Neuronal stem cell (in vitro differentiated cells): ENCODE measurements around the gene PSMB3.

Experiments
- DNase-seq: peaks from one replicate; pipeline ENCODE4 v3.0.0-alpha.2; 2013; ENCODE audit warnings: low spot score
- H2AFZ ChIP-seq: one replicate; pipeline ENCODE4 v1.6.1; 2013; ENCODE audit warnings: mild to moderate bottlenecking, low read length, inconsistent platforms
- H2AK5ac ChIP-seq: 2 replicates; pipeline ENCODE4 v1.6.1; 2013; ENCODE audit warnings: low read depth, mild to moderate bottlenecking, inconsistent platforms, low read length, moderate library complexity, mixed read lengths
- H2BK120ac ChIP-seq: 2 replicates; pipeline ENCODE4 v1.6.1; 2013; ENCODE audit warnings: low read depth, mild to moderate bottlenecking, inconsistent platforms, low read length, moderate library complexity, mixed read lengths
- H2BK12ac ChIP-seq: one replicate; pipeline ENCODE4 v1.6.1; 2013; ENCODE audit warnings: low read length, inconsistent platforms
- H2BK15ac ChIP-seq: 2 replicates; pipeline ENCODE4 v1.6.1; 2013; ENCODE audit warnings: mild to moderate bottlenecking, low read length, inconsistent platforms, mixed read lengths
- H2BK5ac ChIP-seq: one replicate; pipeline ENCODE4 v1.6.1; 2013; ENCODE audit warnings: inconsistent platforms, mild to moderate bottlenecking, low read length, moderate library complexity
- H3K14ac ChIP-seq: one replicate; pipeline ENCODE4 v1.6.1; 2013; ENCODE audit warnings: low read length, inconsistent platforms
- H3K18ac ChIP-seq: 2 replicates; pipeline ENCODE4 v1.6.1; 2013; ENCODE audit warnings: low read length, inconsistent platforms
- H3K23ac ChIP-seq: 2 replicates; pipeline ENCODE4 v1.6.1; 2013; ENCODE audit warnings: low read depth, mild to moderate bottlenecking, mixed read lengths, low read length, inconsistent platforms; ENCODE audit not compliant: poor library complexity
- H3K27ac ChIP-seq: replicated peaks from 3 replicates; pipeline ENCODE4 v1.5.1; 2013; ENCODE audit warnings: low read length, inconsistent platforms
- H3K27me3 ChIP-seq, 3 experiments: 2 replicates each; pipeline ENCODE4 v1.6.1; 2013; ENCODE audit warnings: low read length in 3 of 3, mild to moderate bottlenecking in 2 of 3, inconsistent platforms in 1 of 3, low read depth in 1 of 3, mixed read lengths in 1 of 3, moderate library complexity in 1 of 3; ENCODE audit not compliant: control insufficient read depth in 3 of 3, insufficient read depth in 3 of 3
- H3K36me3 ChIP-seq, 2 donors: replicated peaks in 1 of 2; 2 replicates each; pipeline ENCODE4 v1.6.1; 2013; ENCODE audit warnings: low read length in 2 of 2; ENCODE audit not compliant: control insufficient read depth in 2 of 2, insufficient read depth in 2 of 2
- H3K4ac ChIP-seq: 2 replicates; pipeline ENCODE4 v1.6.1; 2013; ENCODE audit warnings: inconsistent platforms, mild to moderate bottlenecking, low read length, moderate library complexity
- H3K4me1 ChIP-seq, 2 donors: 1 replicate in 1 of 2; 2 replicates in 1 of 2; pipeline ENCODE4 v1.6.1; 2013; ENCODE audit warnings: low read length in 2 of 2, low read depth in 1 of 2; ENCODE audit not compliant: control insufficient read depth in 2 of 2, insufficient read depth in 1 of 2
- H3K4me2 ChIP-seq: one replicate; pipeline ENCODE4 v1.6.1; 2013; ENCODE audit warnings: mild to moderate bottlenecking, low read length, inconsistent platforms; ENCODE audit not compliant: insufficient read depth, poor library complexity, severe bottlenecking
- H3K4me3 ChIP-seq, 2 donors: 2 replicates each; pipeline ENCODE4 v1.5.1; 2013; ENCODE audit warnings: low read length in 2 of 2, mild to moderate bottlenecking in 2 of 2, inconsistent platforms in 1 of 2, moderate library complexity in 1 of 2
- H3K79me1 ChIP-seq: one replicate; pipeline ENCODE4 v1.6.1; 2013; ENCODE audit warnings: low read depth, mild to moderate bottlenecking, inconsistent platforms, low read length, moderate library complexity
- H3K9ac ChIP-seq: one replicate; pipeline ENCODE4 v1.6.1; 2013; ENCODE audit warnings: mild to moderate bottlenecking, low read depth, low read length, inconsistent platforms; ENCODE audit not compliant: poor library complexity
- H3K9me3 ChIP-seq, 2 donors: replicated peaks in 1 of 2; 2 replicates each; pipeline versions ENCODE3 to v1.6.1; 2013; ENCODE audit warnings: low read length in 2 of 2, mild to moderate bottlenecking in 2 of 2, inconsistent platforms in 1 of 2, low read depth in 1 of 2, mixed read lengths in 1 of 2, moderate library complexity in 1 of 2; ENCODE audit not compliant: control insufficient read depth in 2 of 2, insufficient read depth in 1 of 2
- H4K8ac ChIP-seq: one replicate; pipeline ENCODE4 v1.6.1; 2013; ENCODE audit warnings: low read depth, mild to moderate bottlenecking, inconsistent platforms, low read length, moderate library complexity
- H4K91ac ChIP-seq: one replicate; pipeline ENCODE4 v1.6.1; 2013; ENCODE audit warnings: low read length, low read depth, mild to moderate bottlenecking, inconsistent platforms; ENCODE audit not compliant: poor library complexity
- WGBS, 2 donors: extraction: QIAGEN DNeasy Blood & Tissue Kit; methylation state at CpG; one replicate each; pipeline ENCODE4 v1.1.7; 2013; ENCODE audit warnings: missing lambda C conversion rate in 2 of 2, mixed read lengths in 1 of 2; ENCODE audit not compliant: insufficient read length in 2 of 2, insufficient replicate concordance in 1 of 2; ENCODE audit errors: extremely low coverage in 2 of 2; 5-methylcytosine and 5-hydroxymethylcytosine counted together

The PSMB3 gene

DNA sequence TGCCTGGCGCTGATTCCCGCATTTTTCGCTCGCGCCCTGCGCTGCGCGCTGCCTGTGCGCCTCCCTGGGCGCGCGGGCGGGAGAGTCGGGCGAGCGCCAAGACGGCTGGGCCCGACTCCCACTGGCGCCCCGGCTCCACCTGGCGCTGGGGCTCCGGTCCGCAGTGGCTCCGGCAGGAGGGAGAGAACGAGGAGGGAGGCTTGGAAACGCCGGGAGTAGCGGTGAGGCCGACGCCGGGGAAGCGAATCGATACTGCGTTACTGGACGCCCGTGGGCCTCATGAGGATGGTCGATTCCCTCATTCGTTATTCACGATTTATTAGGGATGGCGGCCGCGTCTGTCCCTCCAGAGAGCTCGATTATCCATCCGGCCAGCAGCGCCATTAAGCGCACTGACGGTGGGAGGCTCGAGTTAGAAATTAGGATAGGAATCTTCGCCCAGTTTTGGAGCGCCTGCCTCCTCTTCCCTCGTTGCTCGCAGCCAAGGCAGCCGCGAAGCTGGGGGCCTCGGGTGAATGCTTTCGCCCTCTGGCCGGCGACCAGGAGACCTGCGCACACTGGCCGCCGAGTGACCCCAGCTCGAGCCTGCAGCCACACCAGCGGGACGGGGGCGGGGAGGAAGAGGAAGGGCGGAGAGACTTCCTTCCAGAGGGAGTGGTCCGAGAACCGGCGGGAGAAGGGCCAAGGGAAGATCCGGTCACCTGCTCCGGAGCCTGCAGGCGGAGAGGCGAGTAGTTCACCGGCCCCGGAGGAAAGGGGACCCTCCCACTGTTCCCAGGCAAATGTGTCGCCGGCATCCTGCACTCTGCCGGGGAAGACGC is 3.1 kb upstream of the PSMB3 start:
- Histone ChIP-seq H3K9ac (peak overlapping the region; percentile 91), H3K36me3 (peaks cover 3 to 12% of the 10 kb centered on the region in 2 donors), H3K23ac (peak overlapping the region; percentile 86), H3K4me3 (peak overlapping the region; percentile 71 to 84), H4K8ac (no peak overlapping the region), H3K18ac (peak overlapping the region; percentile 97), H2AK5ac (peak overlapping the region; percentile 95), H2BK12ac (no peak overlapping the region), H3K4me1 (peaks cover 13 to 21% of the 10 kb centered on the region in 2 donors), H3K4me2 (peak overlapping the region; percentile 90), H3K27me3 (no peaks in the 10 kb centered on the region), H2AFZ (peak overlapping the region; percentile 84), H3K27ac (peak overlapping the region; percentile 83), H2BK120ac (no peak overlapping the region), H4K91ac (peak overlapping the region; percentile 20), H3K14ac (peak overlapping the region; percentile 38), H3K9me3 (no peaks in the 10 kb centered on the region), H2BK5ac (peak overlapping the region; percentile 95), H3K79me1 (peaks cover 20% of the 10 kb centered on the region), H3K4ac (no peak overlapping the region), H2BK15ac (peak overlapping the region; percentile 64)
- no CpG with 5 or more reads among the region's 79 CpGs for WGBS, 2 donors
- DNase-seq, result peak; percentile 77

DNA sequence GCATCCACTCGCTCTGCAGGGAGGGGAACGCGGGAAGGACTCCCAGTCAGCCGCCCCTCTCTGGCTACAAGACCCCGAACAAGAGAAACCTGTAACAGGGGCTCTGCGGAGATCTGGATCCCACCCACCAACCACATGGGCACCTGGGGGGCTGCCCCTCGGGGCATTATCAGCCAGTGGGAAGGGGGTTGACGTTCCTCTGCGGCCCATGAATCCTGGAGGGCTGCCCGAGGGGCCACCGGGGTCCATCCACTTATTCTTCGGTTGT is 2.6 kb upstream of the PSMB3 start:
- H2BK5ac ChIP-seq, result peak overlapping the region; percentile 95
- WGBS, 2 donors, result no CpG with 5 or more reads among the region's 12 CpGs

DNA sequence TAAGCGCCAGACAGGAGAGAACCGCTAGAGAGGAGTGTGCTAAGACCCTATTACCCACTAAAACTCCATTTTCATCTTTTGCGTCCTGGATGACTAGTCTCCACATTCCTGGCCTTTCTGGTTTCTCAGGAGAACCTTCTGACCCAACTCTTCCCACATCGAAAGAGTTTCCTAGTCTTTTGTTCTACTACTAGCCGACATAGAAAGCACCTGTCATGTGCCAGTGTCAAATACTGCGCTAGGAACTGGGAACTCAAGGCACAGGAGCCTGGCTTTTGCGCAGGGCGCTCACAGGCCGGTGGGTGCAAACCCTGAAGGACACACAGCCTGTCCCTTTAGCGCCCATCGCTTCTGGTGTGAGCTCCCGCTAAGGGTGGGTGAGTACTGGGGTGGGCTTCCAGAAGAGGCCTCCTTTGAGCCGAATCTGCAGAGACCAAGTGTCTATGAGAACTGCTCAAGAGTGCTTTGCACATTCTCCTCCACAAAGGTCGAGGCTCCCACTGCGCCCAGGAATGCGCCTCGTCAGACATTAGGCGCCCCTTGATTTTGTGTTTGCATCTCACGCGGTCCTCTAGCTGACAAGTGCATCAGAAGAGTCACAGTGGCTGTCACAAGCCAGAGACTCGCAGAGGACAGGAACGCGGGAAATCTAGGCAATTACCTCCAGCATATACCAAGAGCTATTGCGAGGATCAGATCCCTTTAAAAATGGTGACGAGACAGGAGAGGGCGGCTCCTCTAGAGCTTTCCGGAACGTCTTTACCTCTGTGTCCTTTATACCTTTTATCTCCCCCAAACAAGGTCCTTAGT is 2.0 kb upstream of the PSMB3 start:
- WGBS, 2 donors, result no CpG with 5 or more reads among the region's 28 CpGs
- Histone ChIP-seq H2AK5ac (no peak overlapping the region), H2AFZ (peak overlapping the region; percentile 84), H3K27me3 (no peaks in the 10 kb centered on the region), H4K8ac (no peak overlapping the region), H3K27ac (peak overlapping the region; percentile 83), H2BK15ac (peak overlapping the region; percentile 64), H3K14ac (peak overlapping the region; percentile 38), H3K79me1 (peaks cover 20% of the 10 kb centered on the region), H2BK12ac (no peak overlapping the region), H3K9ac (peak overlapping the region; percentile 91), H2BK5ac (peak overlapping the region; percentile 95), H3K4me1 (peaks cover 13 to 21% of the 10 kb centered on the region in 2 donors), H3K23ac (no peak overlapping the region), H3K4me2 (peak overlapping the region; percentile 90), H2BK120ac (no peak overlapping the region), H3K9me3 (no peaks in the 10 kb centered on the region), H4K91ac (no peak overlapping the region), H3K4me3 (peak overlapping the region; percentile 71 to 84), H3K36me3 (peaks cover 4 to 17% of the 10 kb centered on the region in 2 donors), H3K18ac (peak overlapping the region; percentile 86), H3K4ac (no peak overlapping the region)
- DNase-seq, result peak; percentile 43

More for the DNA sequence above, 2.6 kb upstream of the PSMB3 start:
- H2BK12ac ChIP-seq, result no peak overlapping the region
- no peaks in the 10 kb centered on the region for H3K27me3 ChIP-seq
- no peak overlapping the region for H4K91ac ChIP-seq
- H2AFZ ChIP-seq, result peak overlapping the region; percentile 84
- peak overlapping the region; percentile 91 for H3K9ac ChIP-seq
- H3K14ac ChIP-seq, result peak overlapping the region; percentile 38
- DNase-seq, result no peak
- H3K4ac ChIP-seq, result no peak overlapping the region
- H3K79me1 ChIP-seq, result peaks cover 20% of the 10 kb centered on the region
- H3K4me1 ChIP-seq, result peaks cover 13 to 21% of the 10 kb centered on the region in 2 donors
- H2BK120ac ChIP-seq, result no peak overlapping the region
- peaks cover 4 to 13% of the 10 kb centered on the region in 2 donors for H3K36me3 ChIP-seq
- peak overlapping the region; percentile 71 to 84 for H3K4me3 ChIP-seq
- peak overlapping the region; percentile 83 for H3K27ac ChIP-seq
- peak overlapping the region; percentile 90 for H3K4me2 ChIP-seq
- peak overlapping the region; percentile 86 for H3K18ac ChIP-seq
- H4K8ac ChIP-seq, result no peak overlapping the region
- peak overlapping the region; percentile 86 for H3K23ac ChIP-seq
- no peak overlapping the region for H2AK5ac ChIP-seq
- peak overlapping the region; percentile 64 for H2BK15ac ChIP-seq
- H3K9me3 ChIP-seq, result no peaks in the 10 kb centered on the region
